IPS-18c (cell line): ENCODE measurements around the gene LTN1.
"Not testable (repeated sequence)": the region's sequence is repeated elsewhere in the genome, so short reads cannot be mapped to it uniquely, and the experiment has no call there.

Experiments
- H3K4me3 ChIP-seq: 2 replicates; pipeline ENCODE4 v1.7.0; 2013; ENCODE audit warnings: low read depth, mild to moderate bottlenecking, low read length, moderate library complexity; ENCODE audit not compliant: insufficient read depth
- H3K9me3 ChIP-seq: one replicate; pipeline ENCODE4 v1.6.1; 2013; ENCODE audit warnings: mild to moderate bottlenecking, low read length, moderate library complexity; ENCODE audit not compliant: control insufficient read depth, insufficient read depth

LTN1 gene

GRCh38 chr21:28992526-28993292, at the start of gene LTN1:
LTN1 (minus strand) TSS chr21:28992877; CDS start chr21:28992805, 72 bp downstream.
- Histone ChIP-seq H3K4me3 (peak within 1 kb of the TSS; percentile 82), H3K9me3 (no peaks in the 10 kb centered on the region)

- no peaks in the 10 kb centered on the region for H3K9me3 ChIP-seq
- H3K4me3 ChIP-seq = no peak overlapping the region
Measured at GRCh38 chr21:29034678-29035077, 42.0 kb upstream of the LTN1 start.

- H3K4me3 ChIP-seq = no peak overlapping the region
Measured at GRCh38 chr21:29033871-29034270, 41.2 kb upstream of the LTN1 start.

GRCh38 chr21:29033301-29033700, 40.6 kb upstream of the LTN1 start:
- H3K4me3 ChIP-seq = no peak overlapping the region

More at GRCh38 chr21:29033871-29034270, 41.2 kb upstream of the LTN1 start:
- no peaks in the 10 kb centered on the region for H3K9me3 ChIP-seq

GRCh38 chr21:29030909-29031308, 38.2 kb upstream of the LTN1 start:
- no peaks in the 10 kb centered on the region for H3K9me3 ChIP-seq
- H3K4me3 ChIP-seq = no peak overlapping the region

More at GRCh38 chr21:29033301-29033700, 40.6 kb upstream of the LTN1 start:
- H3K9me3 ChIP-seq = no peaks in the 10 kb centered on the region

- Histone ChIP-seq H3K4me3 (no peak overlapping the region), H3K9me3 (no peaks in the 10 kb centered on the region)
Measured at GRCh38 chr21:29029524-29029923, 36.8 kb upstream of the LTN1 start.

- no peaks in the 10 kb centered on the region for H3K9me3 ChIP-seq
- peak overlapping the region; percentile 80 for H3K4me3 ChIP-seq
Measured at GRCh38 chr21:29025328-29025713, 32.6 kb upstream of the LTN1 start.

GRCh38 chr21:29024474-29025327, 32.0 kb upstream of the LTN1 start, which contains the start of gene USP16:
USP16 (plus strand) TSS chr21:29024668; CDS start chr21:29027914, 3,246 bp downstream.
- H3K9me3 ChIP-seq = no peaks in the 10 kb centered on the region

GRCh38 chr21:29022166-29022565, 29.5 kb upstream of the LTN1 start:
- no peaks in the 10 kb centered on the region for H3K9me3 ChIP-seq
- no peak overlapping the region for H3K4me3 ChIP-seq

More at GRCh38 chr21:29024474-29025327, 32.0 kb upstream of the LTN1 start, which contains the start of gene USP16:
- peak within 1 kb of the TSS; percentile 80 for H3K4me3 ChIP-seq

GRCh38 chr21:29018540-29018939, 25.9 kb upstream of the LTN1 start:
- peak overlapping the region; percentile 81 for H3K4me3 ChIP-seq
- no peaks in the 10 kb centered on the region for H3K9me3 ChIP-seq

- H3K9me3 ChIP-seq = no peaks in the 10 kb centered on the region
- peak overlapping the region; percentile 81; the same call in 1 of the 2 replicates for H3K4me3 ChIP-seq
Measured at GRCh38 chr21:29017639-29018237, 25.1 kb upstream of the LTN1 start.

- H3K4me3 ChIP-seq = not testable (repeated sequence)
Measured at GRCh38 chr21:29011236-29011635, 18.6 kb upstream of the LTN1 start.

GRCh38 chr21:29008367-29008766, 15.7 kb upstream of the LTN1 start:
- Histone ChIP-seq H3K9me3 (no peaks in the 10 kb centered on the region), H3K4me3 (no peak overlapping the region)

More at GRCh38 chr21:29011236-29011635, 18.6 kb upstream of the LTN1 start:
- not testable (repeated sequence) for H3K9me3 ChIP-seq

- H3K4me3 ChIP-seq = no peak overlapping the region
- H3K9me3 ChIP-seq = no peaks in the 10 kb centered on the region
Measured at GRCh38 chr21:29007810-29008209, 15.1 kb upstream of the LTN1 start.

- H3K4me3 ChIP-seq = no peak overlapping the region
- no peaks in the 10 kb centered on the region for H3K9me3 ChIP-seq
Measured at GRCh38 chr21:29007135-29007534, 14.5 kb upstream of the LTN1 start.

- Histone ChIP-seq H3K9me3 (no peaks in the 10 kb centered on the region), H3K4me3 (no peak overlapping the region)
Measured at GRCh38 chr21:29005696-29006095, 13.0 kb upstream of the LTN1 start.

- Histone ChIP-seq H3K9me3 (no peaks in the 10 kb centered on the region), H3K4me3 (peak overlapping the region; percentile 96)
Measured at GRCh38 chr21:29002442-29003144, 9.9 kb upstream of the LTN1 start.
